NCI-H2081 (cell line): ENCODE data around the gene RGS5.

ENCODE experiments used
- DNase-seq, 2 experiments: peaks; one replicate each; lab custom pipeline; 2025; lab: John Stamatoyannopoulos, UW

Gene RGS5

DNA sequence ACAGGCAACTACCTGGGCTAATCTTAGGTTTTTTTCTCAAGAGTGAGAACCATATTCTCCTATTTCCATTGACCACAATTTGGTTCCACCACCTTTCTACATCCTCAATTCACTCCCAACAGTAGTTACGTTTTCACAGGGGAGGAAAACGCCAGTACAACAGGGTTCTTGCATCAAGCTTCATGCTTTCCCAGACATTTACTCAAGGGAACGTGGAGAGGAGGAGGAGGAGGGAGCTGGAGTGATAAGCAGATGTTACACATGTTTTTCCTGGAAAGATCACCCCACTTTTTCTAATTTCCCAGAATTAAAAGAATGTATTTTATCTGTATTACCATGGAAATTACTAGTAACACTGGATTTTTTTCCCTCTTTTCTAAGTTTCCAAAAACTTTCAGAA, 58.3 kb downstream of the RGS5 start:
- DNase-seq: no peak

DNA sequence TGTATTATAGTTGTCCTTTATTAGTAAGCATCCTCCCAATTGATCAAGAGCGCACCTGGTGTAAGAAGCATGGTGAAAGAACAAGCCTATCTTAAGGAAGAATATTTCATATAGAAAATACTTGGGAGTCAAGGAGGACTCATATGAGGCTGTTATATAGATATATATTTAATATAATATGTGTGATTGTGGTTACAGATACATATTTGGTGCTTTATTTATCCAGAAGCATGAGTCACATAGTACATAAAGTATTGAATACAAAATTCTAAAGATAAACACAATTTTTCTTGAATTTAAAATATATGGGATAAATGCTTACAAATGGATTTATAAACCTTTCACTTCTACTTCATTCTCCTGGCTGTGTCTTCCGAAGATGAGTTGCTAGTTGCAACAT, 60.6 kb downstream of the RGS5 start:
- no peak for DNase-seq

DNA sequence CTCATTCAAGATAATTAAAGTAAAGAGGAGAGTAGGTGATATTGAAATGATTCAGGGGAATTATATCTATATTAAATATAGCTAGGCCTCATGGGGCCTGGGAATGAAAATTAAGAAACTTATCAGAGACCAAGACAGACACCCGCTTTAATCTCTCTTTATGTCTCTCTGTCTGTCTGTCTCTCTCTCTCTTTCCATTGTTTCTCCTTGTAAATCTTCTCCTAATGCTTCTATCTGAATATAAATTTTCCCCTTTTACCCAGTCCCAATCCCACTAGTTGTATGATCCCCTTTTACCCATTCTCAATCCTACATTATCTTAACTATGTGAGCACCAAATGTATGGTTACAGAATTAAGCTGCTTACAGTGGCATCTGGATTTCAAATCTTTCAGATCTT, 61.2 kb downstream of the RGS5 start:
- no peak for DNase-seq

DNA sequence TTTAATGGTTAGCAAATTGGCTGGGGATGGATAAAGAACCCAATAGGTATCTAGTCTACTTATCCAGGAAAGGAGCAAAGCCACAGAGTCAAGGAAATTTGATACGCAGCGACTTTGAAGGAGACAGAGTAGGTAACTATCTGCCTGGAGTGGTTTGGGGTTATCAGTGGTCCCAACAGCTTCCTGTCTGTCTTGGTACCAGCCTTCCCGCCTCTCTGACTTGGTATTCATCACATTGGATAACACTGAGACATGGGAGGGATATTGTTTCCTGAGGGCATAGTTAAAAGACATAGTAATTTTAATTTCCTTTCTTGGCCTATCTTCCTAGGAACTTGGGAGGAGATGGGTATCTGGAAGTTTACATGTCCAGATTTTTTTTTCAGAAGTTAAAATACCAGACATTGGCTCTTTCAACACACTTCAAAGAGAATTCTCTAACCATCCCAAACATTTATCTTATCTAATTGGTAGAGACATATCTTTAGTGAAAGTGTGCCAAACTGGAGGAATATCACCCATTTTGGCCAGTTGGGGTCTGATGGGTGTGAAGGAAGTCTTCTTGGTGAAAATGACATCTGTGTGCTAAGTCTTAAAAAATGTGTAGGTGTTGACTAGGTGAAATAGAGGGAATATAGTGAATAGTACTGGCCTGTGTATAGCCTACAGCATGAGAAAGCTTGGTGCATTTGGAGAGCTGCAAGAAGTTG, 65.0 kb downstream of the RGS5 start:
- no peak for DNase-seq

DNA sequence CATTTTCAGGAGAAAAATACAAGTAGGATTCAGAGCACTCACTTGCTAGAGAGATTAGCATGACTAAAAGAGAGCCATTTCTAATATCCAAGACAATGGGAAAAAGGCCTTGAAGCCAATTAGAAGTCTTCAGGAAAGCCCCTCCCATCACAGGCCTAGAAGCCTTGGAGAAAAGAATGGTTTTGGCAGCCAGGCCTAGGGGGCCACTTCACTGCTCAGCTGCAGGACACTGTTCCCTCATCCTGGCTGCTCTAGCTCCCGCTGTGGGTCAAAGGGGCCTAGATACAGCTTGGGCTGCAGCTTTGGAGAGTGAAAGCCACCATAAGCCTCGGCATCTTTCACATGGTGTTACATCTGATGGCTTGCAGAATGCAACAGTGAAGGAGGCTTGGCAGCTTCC, 70.7 kb downstream of the RGS5 start:
- DNase-seq: no peak

DNA sequence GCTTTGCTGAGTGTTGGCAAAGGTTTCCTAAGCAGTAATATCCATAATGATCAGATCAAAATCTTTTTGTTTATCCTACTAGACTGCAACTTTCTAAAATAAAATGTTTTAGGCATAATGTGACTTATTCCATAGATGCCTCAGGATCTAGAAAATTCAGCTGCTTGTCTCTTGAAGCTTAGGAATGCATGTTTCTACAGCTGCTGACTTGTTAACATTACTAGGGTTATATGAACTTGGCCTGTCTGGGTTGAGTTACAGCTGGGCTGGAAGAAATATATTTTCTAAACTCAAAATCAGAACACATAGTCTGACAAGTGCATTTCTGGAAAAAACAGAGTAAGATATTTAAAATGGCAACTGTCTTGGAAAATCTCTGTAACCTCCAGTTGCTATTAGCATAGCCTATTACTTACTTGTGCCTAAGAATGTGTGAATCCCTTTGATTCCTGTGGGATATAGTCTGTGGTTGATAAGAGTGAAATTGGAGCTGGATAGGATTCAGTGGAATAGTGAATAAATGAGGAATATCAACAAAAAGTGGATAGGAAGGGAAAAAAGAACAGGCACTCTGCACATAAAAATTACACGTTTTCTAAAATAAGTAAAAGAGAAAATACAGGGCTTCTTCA, 72.4 kb downstream of the RGS5 start:
- no peak for DNase-seq

DNA sequence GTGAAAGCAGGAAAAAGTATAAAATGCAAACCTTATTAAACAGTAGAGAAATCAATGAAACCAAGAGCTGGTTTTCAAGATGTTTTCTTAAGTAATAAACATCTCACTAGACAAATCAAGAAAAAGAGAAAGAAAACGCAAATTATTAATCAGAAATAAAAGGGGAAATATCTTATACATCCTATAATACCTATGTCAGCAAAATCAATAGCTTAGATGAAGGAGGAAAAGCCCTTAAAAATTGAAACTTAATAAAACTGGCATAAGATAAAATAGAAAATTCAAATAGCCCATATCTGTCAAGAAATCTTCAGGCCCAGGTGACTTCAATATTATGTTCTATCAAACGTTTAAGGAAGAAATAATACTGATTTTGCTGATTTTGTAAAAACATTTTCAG, 74.4 kb downstream of the RGS5 start:
- DNase-seq: no peak

DNA sequence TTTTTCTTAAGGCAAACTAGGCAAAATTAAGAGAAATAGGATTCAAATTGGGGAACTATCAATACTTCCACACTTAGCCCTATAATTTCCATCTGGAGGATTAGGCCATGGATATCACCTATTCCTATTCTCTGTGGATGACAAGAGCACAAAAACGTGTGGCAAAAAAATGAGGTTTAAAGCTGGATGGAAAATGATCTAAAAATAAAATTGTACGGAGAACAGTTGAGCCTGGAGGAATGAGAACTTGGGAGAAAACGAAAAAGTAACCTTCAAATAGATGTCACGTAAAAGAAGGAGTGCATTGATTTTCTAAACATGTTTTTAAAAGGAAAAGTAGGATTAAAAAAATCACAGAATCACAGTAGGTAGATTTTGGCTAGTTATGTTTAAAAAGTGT, 77.9 kb downstream of the RGS5 start:
- no peak for DNase-seq

DNA sequence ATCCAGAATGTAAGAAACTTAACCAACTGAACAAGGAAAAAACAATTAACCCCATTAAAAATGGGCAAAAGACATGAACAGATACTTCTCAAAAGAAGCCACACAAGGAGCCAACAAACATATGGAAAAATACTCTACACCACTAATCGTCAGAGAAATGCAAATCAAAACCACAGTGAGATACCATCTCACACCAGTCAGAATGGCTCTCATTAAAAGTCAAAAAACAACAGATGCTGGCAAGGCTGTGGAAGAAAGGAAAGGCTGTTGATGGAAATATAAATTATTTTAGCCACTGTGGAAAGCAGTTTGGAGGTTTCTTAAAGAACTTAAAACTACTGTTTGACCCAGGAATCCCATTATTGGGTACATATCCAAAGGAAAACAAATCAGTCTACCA, 82.3 kb downstream of the RGS5 start:
- DNase-seq: no peak

DNA sequence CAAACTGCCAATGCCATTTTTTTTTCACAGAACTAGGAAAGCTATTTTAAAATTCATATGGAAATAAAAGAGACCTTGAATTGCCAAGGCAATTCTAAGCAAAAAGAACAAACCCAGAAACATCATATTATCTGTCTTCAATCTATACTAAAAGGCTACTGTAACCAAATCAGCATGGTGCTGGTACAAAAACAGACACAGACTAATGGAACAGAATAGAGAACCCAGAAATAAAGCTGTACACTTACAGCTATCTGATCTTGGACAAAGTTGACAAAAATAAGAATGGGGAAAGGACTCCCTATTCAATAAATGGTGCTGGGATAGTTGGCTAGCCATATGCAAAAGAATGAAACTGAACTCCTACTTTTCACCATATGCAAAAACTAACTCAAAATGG, 83.0 kb downstream of the RGS5 start:
- DNase-seq: no peak

DNA sequence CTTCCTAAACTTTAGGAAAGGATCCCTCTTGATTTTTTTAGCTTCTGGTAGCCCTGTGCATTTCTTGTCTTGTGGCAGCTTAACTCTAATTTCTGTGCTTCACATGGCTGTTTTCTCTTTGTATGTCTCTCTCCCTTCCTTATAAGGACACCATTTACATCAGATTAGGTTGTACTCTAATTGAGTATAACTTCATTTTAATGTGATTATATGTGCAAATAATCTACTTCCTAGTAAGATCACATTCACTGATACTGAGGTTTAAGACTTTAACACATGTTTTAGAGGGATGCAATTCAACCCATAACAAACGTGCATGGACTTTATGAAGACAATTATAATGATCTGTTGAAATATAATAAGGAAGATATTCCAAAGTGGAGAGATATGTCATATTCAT, 86.8 kb downstream of the RGS5 start:
- no peak for DNase-seq

DNA sequence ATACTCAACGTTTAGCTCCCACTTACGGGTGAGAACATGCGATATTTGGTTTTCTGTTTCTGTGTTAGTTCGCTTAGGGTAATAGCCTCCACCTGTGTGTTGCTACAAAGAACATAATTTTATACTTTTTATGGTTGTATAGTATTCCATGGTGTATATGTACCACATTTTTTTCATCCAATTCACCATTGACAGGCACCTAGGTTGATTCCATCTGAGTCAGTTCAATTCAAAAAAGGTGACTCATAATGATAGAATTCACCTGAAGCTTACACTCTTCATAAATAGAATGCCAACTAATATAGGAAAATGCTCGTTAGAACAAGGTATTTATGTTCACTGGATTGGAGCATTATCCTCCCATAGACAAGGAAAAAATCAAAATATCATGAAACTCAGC, 95.1 kb downstream of the RGS5 start:
- DNase-seq: no peak

DNA sequence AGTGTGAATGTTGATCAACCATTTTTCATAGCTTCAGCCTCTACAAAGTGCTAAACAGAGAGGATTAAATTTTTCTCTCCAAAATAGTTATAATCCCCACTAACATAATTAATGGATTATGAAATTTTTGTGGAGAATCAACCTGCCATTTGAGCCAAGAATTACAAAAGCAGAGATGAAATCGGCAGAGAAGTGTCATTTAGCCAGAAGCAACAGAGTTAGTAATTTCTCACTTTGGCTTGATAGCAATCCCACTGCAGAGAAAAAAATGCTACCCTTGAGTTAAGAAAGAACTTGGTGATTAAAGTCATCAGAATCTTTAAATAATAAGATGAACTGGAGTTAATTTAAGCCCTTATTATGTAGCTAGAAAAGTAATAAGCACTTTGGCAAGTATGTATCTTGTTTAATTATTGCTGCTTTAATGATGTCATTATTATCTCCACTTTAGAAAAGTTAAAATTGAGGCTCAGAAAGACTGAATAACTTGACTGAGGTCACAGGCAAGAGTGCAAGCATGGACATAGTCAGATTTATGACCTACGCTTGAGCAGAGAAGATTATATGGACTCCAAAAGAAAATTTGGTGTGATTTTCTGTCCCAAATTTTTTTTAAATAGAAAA, 96.2 kb downstream of the RGS5 start:
- no peak for DNase-seq

DNA sequence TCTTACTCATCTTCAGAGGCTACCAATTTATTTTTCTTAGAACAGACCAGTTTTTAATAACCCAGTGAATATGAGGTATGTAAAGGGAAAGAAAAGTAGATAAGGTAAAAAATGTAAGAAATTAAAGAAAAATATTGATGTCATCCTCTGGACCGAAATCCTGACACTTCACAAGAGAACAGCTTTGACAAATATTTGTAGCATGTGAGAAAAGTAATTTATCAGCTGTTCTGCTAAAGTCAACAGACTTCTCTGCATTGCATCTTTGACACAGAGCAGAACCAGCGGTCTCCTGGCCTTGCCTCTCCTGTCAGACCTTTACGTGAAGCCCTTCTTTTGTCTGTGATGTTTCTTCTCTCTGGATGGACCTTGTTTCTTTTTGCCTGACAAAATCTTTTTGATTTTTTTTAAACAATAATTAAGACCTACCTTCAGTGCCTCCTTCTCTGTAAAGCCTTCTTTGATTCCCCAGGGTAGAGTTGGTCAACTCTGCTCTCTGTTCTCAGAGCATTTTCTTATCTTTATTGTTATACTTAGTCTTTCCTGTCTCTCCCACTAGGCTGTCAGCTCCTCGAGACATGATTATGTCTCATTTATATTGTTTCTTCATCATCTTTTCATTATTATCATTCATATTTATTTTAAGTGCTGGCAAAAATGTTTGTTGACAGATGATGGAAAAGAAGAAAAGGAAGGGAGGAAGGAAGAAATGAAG, 98.2 kb downstream of the RGS5 start:
- DNase-seq: no peak

DNA sequence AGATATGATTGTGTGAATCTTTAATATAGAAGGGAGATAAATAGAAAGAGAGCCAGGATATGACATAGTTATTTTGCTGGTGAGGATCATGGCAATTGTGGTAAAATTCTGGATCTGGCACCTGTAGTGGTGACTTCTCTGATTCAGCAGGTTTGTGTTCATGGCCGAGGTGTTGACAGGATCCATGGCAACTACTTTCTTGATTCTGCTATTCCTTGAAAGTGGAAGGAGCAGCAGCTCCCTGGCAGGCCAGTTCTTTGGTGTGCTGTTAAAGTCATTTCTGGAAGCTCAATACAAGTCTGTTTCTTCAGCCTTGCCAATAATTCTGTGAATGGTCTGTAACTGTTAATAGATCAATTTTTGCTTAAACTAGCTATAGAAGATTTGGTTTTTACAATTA, 100.1 kb downstream of the RGS5 start:
- no peak for DNase-seq

DNA sequence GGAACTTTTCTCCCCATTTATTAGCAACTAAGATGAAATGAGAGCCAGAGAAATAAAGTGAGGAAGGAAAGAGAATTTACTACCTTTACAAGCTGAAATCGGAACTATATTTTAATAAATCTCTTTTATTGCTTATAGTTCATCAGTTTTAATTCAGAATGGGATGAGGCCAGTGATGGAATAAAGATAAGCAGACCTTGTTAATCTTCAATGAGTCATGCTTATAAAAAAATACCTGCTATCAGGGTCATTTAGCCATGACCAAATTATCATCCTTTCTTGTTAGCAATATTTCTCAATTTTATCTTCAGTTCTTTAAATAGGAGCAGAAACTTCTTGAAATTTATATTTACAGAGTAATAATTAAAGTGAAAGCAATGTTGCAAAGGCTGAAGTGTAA, 107.5 kb downstream of the RGS5 start:
- DNase-seq: no peak

DNA sequence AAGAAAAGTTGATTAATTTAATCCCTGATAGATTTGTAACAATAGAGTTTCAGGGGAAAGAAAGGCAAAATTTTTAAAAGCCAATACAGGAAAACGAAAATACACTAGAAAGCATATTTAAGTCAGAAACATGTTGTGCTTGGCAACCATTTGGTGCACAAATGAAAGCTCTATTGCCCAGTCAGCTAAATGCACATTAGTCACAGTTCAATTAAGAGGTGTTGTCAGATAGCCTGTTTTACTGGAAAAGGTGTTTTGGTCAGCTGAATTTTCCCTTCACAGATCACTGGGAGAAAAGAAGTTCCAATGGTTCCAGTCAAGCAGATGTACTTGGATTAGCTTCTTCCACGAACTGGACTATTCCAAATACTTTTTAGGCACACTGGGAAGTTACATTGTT, 108.1 kb downstream of the RGS5 start:
- DNase-seq: no peak

DNA sequence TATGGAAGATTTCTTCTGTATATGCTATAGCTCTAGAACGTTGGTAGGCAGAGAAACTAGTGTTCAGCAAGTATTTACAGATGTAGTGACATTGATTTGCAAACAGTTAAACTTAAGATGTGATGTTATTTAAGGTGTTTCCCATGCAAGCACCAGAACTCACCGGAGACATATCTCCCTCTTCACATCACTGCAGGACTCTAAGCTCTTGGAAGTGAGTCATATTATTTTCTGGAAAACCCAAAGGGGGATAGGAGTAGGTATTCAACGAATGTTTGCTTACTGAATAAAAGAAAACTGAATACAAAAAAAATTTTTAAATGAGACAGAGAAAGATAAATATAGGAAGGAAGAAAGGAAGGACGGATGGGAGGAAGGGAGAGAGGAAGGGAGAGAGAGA, 108.5 kb downstream of the RGS5 start:
- no peak for DNase-seq

DNA sequence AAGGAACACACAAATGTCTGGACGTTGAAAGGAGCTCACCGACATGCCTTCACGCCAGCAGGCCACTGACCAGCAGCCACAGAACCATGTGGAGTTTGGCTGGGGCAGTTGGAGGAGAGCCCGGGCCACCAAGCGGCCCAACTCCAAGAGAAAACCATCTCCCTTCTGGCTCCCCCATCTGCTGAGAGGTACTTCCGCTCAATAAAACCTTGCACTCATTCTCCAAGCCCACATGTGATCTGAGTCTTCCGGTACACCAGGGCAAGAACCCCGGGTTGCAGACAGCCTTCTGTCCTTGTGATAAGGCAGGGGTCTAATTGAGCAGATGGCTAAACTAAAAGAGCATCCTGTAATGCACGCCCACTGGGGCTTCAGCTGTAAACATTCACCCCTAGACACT, 109.1 kb downstream of the RGS5 start:
- DNase-seq: no peak

DNA sequence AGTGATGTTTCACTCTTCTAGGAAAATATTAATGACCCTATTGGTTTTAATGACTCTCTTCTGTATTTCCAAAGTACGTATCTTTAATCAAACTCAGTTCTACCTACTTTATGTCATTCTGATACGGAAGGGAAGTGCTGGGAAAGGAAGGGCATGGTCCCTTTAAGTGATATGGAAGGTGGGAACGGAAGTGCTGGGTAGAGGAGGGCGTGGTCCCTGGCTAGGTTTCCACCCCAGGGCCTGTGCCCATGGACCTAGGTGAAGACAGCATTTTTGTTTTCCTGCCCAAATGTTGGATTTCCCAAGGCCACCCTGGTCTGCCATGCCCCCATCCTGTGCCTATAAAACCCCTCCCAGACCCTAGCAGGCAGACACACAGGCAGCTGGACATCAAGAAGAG, 109.5 kb downstream of the RGS5 start:
- no peak for DNase-seq
